COLO668 (cell line): ENCODE results near the gene C17orf113.

Experiments used
- DNase-seq: peaks from one replicate; lab custom pipeline; 2025; ENCODE audit not compliant: unreplicated experiment; lab: John Stamatoyannopoulos, UW

The C17orf113 gene

GRCh38 chr17:42072323-42073187, 22.2 kb upstream of the C17orf113 start:
- DNase-seq = no peak

DNA sequence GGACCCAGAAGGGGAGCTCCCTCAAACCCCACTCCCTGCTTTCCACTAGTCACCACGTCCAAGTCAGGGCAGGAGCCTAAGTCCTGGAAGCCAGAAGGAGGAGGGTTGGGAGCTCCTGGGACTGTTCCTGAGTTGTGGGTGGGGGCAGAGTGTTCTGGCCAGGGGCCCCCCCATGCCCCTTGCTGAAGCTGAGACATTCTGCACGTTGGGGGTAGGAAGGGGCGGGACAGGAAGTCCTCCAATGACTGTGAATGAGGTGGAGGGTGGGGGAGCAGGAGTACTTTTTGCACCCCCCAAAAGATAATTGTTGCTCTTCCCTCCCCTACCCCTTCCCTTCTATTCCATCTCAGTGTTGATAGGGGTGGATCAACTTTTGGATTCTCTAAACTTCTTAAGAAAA, 21.4 kb upstream of the C17orf113 start:
- no peak for DNase-seq

DNA sequence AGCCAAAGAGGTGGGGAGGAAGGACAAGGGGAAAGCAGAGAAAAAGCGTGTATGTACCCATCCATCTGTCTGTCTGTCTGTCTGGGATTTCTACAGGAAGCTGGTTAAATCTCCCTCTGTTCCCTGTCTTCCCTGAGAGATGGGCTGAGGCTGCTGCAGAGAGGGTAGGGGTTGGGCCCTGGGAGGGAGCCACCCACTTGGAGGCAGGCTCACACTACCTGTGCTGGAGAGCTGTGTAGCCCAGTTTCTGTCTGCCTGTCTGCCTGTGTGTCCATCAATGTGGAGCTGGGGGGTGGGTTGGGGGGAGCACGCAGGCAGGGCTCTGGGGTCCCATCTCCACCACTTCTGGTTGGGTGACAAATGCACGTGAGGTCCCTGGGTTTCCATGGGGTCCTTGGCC, 18.6 kb upstream of the C17orf113 start:
- no peak for DNase-seq

GRCh38 chr17:42067371-42068091, 17.1 kb upstream of the C17orf113 start:
- DNase-seq = peak; percentile 39

GRCh38 chr17:42065201-42065600, 14.8 kb upstream of the C17orf113 start:
- no peak for DNase-seq

- no peak for DNase-seq
Measured at GRCh38 chr17:42062681-42063080, 12.3 kb upstream of the C17orf113 start.

DNA sequence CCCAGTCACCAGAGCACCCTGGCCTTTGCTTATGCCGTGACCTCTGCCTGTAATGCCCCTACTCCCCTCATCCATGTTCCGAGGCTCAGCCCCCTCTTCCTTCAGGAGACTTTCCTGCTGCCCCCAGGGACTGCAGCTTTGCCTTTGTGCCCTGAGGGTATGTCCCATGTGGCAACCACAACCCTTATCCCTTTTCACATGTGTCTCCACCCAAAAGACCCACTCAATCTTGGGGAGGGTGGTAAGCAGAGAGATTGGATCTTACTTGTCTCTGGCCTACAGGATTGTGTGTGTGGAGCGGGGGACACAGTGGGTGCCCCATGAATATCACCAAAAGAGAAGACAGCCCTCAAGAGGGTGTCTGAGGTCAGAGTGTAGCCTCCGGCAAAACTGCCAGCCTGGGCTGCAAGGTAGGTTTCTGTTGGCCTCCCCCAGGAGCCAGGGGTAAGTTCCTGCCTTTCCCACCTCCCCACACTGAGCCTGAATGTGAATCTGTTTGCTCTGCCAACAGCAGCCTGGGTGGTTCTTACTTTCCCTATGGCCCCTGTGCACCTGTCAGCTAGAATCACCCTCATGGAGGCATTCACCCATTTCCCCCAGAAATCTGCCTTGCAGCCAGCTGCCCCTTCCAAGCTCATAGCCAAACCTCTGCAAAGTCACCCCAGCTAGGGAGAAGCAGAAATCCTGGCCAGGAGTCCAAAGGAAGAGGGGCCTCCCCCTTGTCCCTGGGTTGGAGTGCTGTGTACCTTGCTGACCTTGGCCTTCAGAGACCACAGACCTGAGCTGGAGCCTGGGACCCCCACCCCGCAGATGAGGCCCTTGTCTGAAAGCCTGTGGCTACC, 11.5 kb upstream of the C17orf113 start:
- DNase-seq = no peak

- no peak for DNase-seq
Measured at GRCh38 chr17:42060231-42060630, 9.8 kb upstream of the C17orf113 start.

- DNase-seq = no peak
Measured at GRCh38 chr17:42059815-42060214, 9.4 kb upstream of the C17orf113 start.

DNA sequence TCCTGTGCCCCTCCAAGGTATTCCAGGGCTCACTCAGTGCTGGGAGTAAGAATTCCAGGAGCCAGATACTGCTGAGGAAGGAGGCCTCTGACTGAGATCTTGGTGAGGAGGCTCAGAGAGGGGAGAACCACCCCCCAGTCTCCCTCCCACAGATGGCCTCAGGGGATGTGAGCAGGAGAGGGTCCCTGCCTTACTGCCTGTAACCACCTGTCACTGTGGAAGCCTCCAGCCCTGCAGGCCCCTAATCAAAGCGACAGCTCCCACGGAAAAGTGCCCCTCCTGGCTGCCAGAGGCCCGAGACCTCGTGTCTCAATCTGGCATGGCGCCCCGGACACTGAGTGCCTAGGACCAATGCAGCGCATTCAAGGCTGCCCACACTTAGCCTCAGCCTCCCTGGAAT, 7.7 kb upstream of the C17orf113 start:
- DNase-seq = no peak

GRCh38 chr17:42056635-42057034, 6.2 kb upstream of the C17orf113 start:
- no peak for DNase-seq

- no peak for DNase-seq
Measured at GRCh38 chr17:42055496-42055895, 5.1 kb upstream of the C17orf113 start.

- DNase-seq = no peak
Measured at GRCh38 chr17:42055027-42055426, 4.6 kb upstream of the C17orf113 start.

DNA sequence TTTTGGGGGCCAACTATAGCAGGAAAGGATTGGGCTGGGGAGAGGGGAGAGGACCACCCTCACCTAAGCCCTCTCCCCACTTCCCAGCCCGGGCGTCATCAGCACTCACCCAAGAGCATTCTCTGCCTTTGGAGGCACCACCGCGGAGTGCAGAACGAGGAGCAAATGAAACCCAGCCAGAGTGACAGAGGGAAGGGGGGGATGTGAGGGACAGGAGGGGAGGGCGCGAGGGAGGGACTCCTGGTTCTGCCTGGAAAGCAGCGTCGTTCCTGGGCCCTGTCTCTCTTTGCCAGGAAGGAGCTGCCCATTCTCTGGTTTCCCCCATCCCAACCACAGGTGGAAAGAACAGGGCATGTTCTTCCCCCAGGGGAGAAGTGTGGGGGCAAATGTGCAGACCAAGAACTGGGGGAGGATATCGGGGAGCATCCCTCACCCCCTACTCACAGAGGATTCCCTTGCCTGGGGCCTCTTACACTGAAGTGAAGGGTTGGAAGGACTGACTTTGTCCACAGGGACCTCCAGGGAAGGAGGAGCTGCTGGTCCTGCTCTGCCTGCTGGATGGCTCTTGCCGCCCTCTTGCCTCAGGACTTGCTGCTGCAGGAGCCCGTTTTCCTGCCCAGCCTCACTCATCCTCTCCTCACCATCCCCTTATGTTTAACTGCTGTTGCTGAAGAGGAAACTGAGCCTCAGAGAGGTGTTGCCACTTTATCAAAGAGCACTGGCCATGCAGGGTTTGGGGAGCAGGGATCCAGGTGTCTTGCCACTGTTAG, 3.5 kb upstream of the C17orf113 start:
- DNase-seq = no peak

GRCh38 chr17:42052346-42052877, 2.0 kb upstream of the C17orf113 start:
- DNase-seq = no peak

GRCh38 chr17:42051645-42052044, 1.2 kb upstream of the C17orf113 start:
- no peak for DNase-seq

DNA sequence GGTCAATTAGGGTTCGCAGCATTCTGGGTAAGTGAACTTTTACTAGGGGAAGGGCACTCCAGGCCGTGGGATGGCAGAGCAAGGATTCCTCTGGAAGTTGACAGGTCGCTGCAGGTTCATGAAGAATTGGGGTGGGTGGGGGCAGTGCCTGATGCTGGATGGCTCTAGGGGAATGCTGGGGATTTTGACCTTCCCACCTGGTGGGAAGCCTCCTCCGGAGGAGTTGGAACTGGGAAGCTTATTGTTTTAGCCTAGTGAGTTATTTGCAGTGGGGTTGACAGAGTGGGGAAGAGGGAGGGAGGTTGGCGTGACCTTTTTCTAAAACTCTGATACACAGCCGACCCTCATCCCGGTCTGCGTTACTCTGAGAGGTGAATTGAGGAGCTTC, 606 bp upstream of the C17orf113 start:
- DNase-seq = no peak

DNA sequence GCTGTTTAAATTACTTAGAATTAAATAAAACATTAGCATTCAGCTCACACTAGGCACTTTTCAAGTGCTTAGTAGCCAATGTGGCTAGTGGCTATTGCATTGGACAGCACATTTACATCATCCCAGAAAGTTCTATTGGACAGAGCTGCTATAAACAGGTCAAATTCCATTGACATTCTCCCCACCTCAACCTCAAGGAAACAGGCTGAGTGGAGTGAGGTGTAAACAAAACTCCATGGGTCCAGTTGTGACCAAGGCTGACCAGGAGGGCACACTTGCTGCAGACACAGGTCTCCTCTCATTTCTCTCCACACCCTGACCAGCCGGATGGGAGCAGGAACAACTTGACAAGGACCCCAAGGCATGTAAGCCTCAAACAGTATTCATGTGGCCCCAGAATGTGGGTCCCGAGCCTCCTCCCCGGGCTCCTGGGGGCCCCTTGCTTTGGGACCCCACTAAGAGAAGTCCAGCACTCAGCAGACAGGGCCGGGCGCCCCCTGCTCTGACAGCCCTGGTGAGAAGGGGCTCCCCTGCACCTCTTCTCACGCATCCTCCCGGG, 488 bp downstream of the C17orf113 start:
- no peak for DNase-seq

DNA sequence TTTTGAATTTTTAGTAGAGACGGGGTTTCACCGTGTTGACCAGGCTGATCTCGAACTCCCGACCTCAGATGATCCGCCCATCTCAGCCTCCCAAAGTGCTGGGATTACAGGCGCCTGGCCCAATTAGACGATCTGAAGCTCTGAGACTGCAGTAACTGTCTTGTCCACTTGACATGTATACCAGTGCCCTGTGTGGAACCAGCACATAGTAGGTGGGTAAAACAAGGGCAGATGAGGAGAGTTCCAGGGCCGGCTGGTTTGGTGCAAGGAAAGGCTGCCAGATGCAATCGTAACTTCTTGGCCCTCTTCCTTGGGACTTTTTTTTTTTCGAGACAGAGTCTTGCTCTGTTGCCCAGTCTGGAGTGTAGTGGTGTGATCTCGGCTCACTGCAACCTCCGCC, 3.1 kb downstream of the C17orf113 start:
- DNase-seq = no peak

DNA sequence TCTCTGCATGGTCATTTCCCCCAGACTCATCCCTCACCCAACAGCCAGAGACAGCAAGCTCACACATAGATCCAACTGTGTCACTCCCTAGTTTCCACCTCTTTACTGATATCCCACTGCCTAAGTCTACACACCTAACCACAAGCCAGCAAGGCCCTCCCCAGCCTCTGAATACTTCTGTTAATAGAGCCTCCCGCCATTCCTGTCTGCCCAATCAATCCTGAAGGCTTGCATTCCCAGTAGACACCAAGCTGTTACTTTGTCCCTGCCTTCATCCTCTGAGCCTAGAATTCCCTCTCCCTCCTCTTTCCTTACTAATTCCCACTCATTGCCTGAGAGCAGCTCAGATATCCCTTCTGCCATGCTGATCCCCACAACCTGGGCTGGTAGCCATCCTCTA, 4.7 kb downstream of the C17orf113 start:
- no peak for DNase-seq
